GM12878 (cell line): ENCODE measurements around the gene KIF4B.

Experiments used
- CEBPB ChIP-seq, 2 experiments: fragments of 150-350 bp in 1 of 2; IDR thresholded peaks; 2 replicates each; pipeline ENCODE4 v1.6.1; 2012 to 2014; ENCODE audit warnings: low read depth in 2 of 2, low read length in 2 of 2, borderline replicate concordance in 1 of 2, inconsistent platforms in 1 of 2
- NFIC ChIP-seq: IDR thresholded peaks from 2 replicates; pipeline ENCODE4 v1.6.1; 2012; ENCODE audit warnings: low read depth, mild to moderate bottlenecking, inconsistent platforms, low read length, moderate library complexity
- SUZ12 ChIP-seq: fragments of 200-600 bp; sonication (generic); IDR thresholded peaks from one replicate; pipeline ENCODE4 v1.6.1; 2018; ENCODE audit warnings: antibody characterized with exemption, mild to moderate bottlenecking; ENCODE audit not compliant: unreplicated experiment
- TF ChIP-seq, protein P1 (sequence below): IDR thresholded peaks from 2 replicates; pipeline ENCODE4 v1.6.1; 2011; ENCODE audit warnings: mild to moderate bottlenecking, low read depth, low read length, moderate library complexity; ENCODE audit not compliant: insufficient replicate concordance

DNA sequence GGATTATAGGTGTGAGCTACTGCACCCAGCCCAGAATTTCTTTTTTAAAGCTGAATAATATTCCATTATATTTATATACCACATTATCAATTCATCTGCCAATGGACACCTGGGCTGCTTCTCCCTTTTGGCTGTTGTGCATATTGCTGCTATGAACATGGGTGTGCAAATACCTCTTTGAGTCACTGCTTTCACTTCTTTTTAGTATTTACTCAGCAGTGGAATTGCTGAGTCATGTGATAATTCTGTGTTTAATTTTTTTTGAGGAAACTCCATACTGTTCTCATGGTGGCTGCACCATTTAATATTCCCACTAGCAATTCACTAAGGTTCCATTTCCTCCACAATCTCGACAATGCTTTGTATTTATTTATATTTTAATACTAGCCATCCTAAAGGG lies 36.1 kb upstream of the KIF4B start:
- TF ChIP-seq, protein P1, sequence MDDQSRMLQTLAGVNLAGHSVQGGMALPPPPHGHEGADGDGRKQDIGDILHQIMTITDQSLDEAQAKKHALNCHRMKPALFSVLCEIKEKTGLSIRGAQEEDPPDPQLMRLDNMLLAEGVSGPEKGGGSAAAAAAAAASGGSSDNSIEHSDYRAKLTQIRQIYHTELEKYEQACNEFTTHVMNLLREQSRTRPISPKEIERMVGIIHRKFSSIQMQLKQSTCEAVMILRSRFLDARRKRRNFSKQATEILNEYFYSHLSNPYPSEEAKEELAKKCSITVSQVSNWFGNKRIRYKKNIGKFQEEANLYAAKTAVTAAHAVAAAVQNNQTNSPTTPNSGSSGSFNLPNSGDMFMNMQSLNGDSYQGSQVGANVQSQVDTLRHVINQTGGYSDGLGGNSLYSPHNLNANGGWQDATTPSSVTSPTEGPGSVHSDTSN = no peak
- no peak for TF ChIP-seq SUZ12
- no peak for TF ChIP-seq CEBPB (IDR thresholded peaks at IDR 0.05; ENCODE audit: borderline replicate concordance in 1 of 2, low read depth in 2 of 2, low read length in 2 of 2)
- TF ChIP-seq NFIC = no peak
